NCI-H510A treated with DMSO at 0.1 percent for 48 hours (cell line): Measurements from ENCODE around the gene ELK3.

ENCODE experiments used
- DNase-seq: peaks from one replicate; lab custom pipeline; 2025; lab: John Stamatoyannopoulos, UW

Gene ELK3

GRCh38 chr12:96258104-96258961 lies 64.2 kb downstream of the ELK3 start:
- no peak for DNase-seq

- no peak for DNase-seq
These were observed 66.1 kb downstream of the ELK3 start for GRCh38 chr12:96260231-96260630.

- no peak for DNase-seq
These were observed 66.5 kb downstream of the ELK3 start for GRCh38 chr12:96260644-96261043.

- DNase-seq = no peak
These were observed 67.4 kb downstream of the ELK3 start for GRCh38 chr12:96261557-96261956.

GRCh38 chr12:96263449-96263902 lies 69.3 kb downstream of the ELK3 start:
- peak; percentile 64 for DNase-seq

- DNase-seq = no peak
These were observed 71.2 kb downstream of the ELK3 start for GRCh38 chr12:96265400-96265799.

GRCh38 chr12:96265836-96266235 lies 71.7 kb downstream of the ELK3 start:
- no peak for DNase-seq

GRCh38 chr12:96266238-96266637 lies 72.1 kb downstream of the ELK3 start:
- DNase-seq = no peak

GRCh38 chr12:96271469-96272199 lies 77.5 kb downstream of the ELK3 start:
- no peak for DNase-seq

- no peak for DNase-seq
These were observed 80.2 kb downstream of the ELK3 start for GRCh38 chr12:96274331-96274730.

GRCh38 chr12:96285158-96285557 lies 91.0 kb downstream of the ELK3 start:
- no peak for DNase-seq

- no peak for DNase-seq
These were observed 94.9 kb downstream of the ELK3 start for GRCh38 chr12:96289067-96289466.

- no peak for DNase-seq
These were observed 98.9 kb downstream of the ELK3 start for GRCh38 chr12:96293093-96293492.

- no peak for DNase-seq
These were observed 100.7 kb downstream of the ELK3 start for GRCh38 chr12:96294831-96295230.

GRCh38 chr12:96295532-96296160 lies 101.5 kb downstream of the ELK3 start:
- no peak for DNase-seq

- DNase-seq = no peak
These were observed 103.3 kb downstream of the ELK3 start for GRCh38 chr12:96297504-96297903.

- no peak for DNase-seq
These were observed 105.9 kb downstream of the ELK3 start for GRCh38 chr12:96300064-96300463.

- no peak for DNase-seq
These were observed 107.6 kb downstream of the ELK3 start for GRCh38 chr12:96301732-96302131.

- DNase-seq = no peak
These were observed 108.6 kb downstream of the ELK3 start for GRCh38 chr12:96302687-96303310.

- DNase-seq = no peak
These were observed 109.5 kb downstream of the ELK3 start for GRCh38 chr12:96303653-96304052.

GRCh38 chr12:96305665-96306064 lies 111.5 kb downstream of the ELK3 start:
- DNase-seq = no peak

GRCh38 chr12:96308881-96309280 lies 114.7 kb downstream of the ELK3 start:
- no peak for DNase-seq
